HAP-1 (cell line): Measurements from ENCODE around the gene KCNMA1.
"Not testable (repeated sequence)": the region's sequence is repeated elsewhere in the genome, so short reads cannot be mapped to it uniquely, and the experiment has no call there.

Source experiments
- DNase-seq, 2 experiments: peaks; one replicate each; pipeline ENCODE4 v3.0.0-alpha.2; 2016 to 2020; ENCODE audit warnings: low spot score in 2 of 2
- H3K27me3 ChIP-seq: fragments of 250-450 bp; sonication (Bioruptor Pico); 2 replicates; pipeline ENCODE4 v1.5.1; 2020; ENCODE audit warnings: low read depth, mild to moderate bottlenecking, moderate library complexity
- H3K36me3 ChIP-seq: fragments of 250-450 bp; sonication (Bioruptor Pico); replicated peaks from 2 replicates; pipeline ENCODE4 v1.5.1; 2020; ENCODE audit warnings: mild to moderate bottlenecking
- H3K4me1 ChIP-seq: fragments of 250-450 bp; sonication (Bioruptor Pico); 2 replicates; pipeline ENCODE4 v1.5.1; 2020; ENCODE audit warnings: mild to moderate bottlenecking
- H3K4me3 ChIP-seq: fragments of 250-450 bp; sonication (Bioruptor Pico); 2 replicates; pipeline ENCODE4 v1.5.1; 2020; ENCODE audit warnings: mild to moderate bottlenecking, moderate library complexity
- H3K9me3 ChIP-seq: fragments of 250-450 bp; sonication (Bioruptor Pico); 2 replicates; pipeline ENCODE4 v1.5.1; 2020; ENCODE audit warnings: mild to moderate bottlenecking, moderate library complexity
- in situ Hi-C: fragments of 300-500 bp; cut with MboI; formaldehyde crosslinking; loops from 3 replicates; pipeline ENCODE4 v1.14.3; 2020; ENCODE audit warnings: low sequenced_read_pairs, inconsistent platforms, mixed read lengths

The KCNMA1 gene

GRCh38 chr10:77397103-77397502 lies 240.5 kb downstream of the KCNMA1 start:
- no peaks in the 10 kb centered on the region for H3K27me3 ChIP-seq
- no peaks in the 10 kb centered on the region for H3K4me1 ChIP-seq
- in situ Hi-C loops, result no loop called here
- no peak for DNase-seq
- H3K9me3 ChIP-seq, result no peaks in the 10 kb centered on the region
- no peaks in the 10 kb centered on the region for H3K36me3 ChIP-seq
- no peak overlapping the region for H3K4me3 ChIP-seq

GRCh38 chr10:77396290-77396689 lies 241.3 kb downstream of the KCNMA1 start:
- in situ Hi-C loops, result no loop called here
- no peak for DNase-seq
- no peak overlapping the region for H3K4me3 ChIP-seq
- H3K9me3 ChIP-seq, result no peaks in the 10 kb centered on the region
- no peaks in the 10 kb centered on the region for H3K4me1 ChIP-seq
- H3K36me3 ChIP-seq, result no peaks in the 10 kb centered on the region
- no peaks in the 10 kb centered on the region for H3K27me3 ChIP-seq

GRCh38 chr10:77393821-77394501 lies 243.6 kb downstream of the KCNMA1 start:
- Histone ChIP-seq H3K27me3 (no peaks in the 10 kb centered on the region), H3K4me3 (no peak overlapping the region), H3K36me3 (no peaks in the 10 kb centered on the region), H3K9me3 (no peaks in the 10 kb centered on the region), H3K4me1 (no peaks in the 10 kb centered on the region)
- DNase-seq, result no peak
- in situ Hi-C loops, result loop anchor here (5.0 kb wide), 1 partner anchor 248 kb away; no protein-coding TSS in a partner anchor

GRCh38 chr10:77393411-77393810 lies 244.2 kb downstream of the KCNMA1 start:
- Histone ChIP-seq H3K4me3 (no peak overlapping the region), H3K4me1 (no peaks in the 10 kb centered on the region), H3K36me3 (no peaks in the 10 kb centered on the region), H3K27me3 (no peaks in the 10 kb centered on the region), H3K9me3 (no peaks in the 10 kb centered on the region)
- DNase-seq, result no peak
- in situ Hi-C loops, result loop anchor here (5.0 kb wide), 1 partner anchor 249 kb away; no protein-coding TSS in a partner anchor

- no peak for DNase-seq
- 0 out of 2 replicates have a peak, but pooled peaks cover 2% of the 10 kb centered on the region for H3K27me3 ChIP-seq
- no peaks in the 10 kb centered on the region for H3K9me3 ChIP-seq
- no peak overlapping the region for H3K4me3 ChIP-seq
- in situ Hi-C loops, result loop anchor here (5.0 kb wide), 1 partner anchor 249 kb away; no protein-coding TSS in a partner anchor
- H3K36me3 ChIP-seq, result no peaks in the 10 kb centered on the region
- H3K4me1 ChIP-seq, result no peaks in the 10 kb centered on the region
Measured at GRCh38 chr10:77392851-77393250, 244.8 kb downstream of the KCNMA1 start.

GRCh38 chr10:77392236-77392721 lies 245.3 kb downstream of the KCNMA1 start:
- Histone ChIP-seq H3K27me3 (0 out of 2 replicates have a peak, but pooled peaks cover 2% of the 10 kb centered on the region), H3K4me1 (no peaks in the 10 kb centered on the region), H3K9me3 (no peaks in the 10 kb centered on the region), H3K36me3 (no peaks in the 10 kb centered on the region), H3K4me3 (no peak overlapping the region)
- no peak for DNase-seq
- in situ Hi-C loops, result loop anchor here (5.0 kb wide), 1 partner anchor 250 kb away; no protein-coding TSS in a partner anchor

GRCh38 chr10:77391605-77392235 lies 245.9 kb downstream of the KCNMA1 start:
- in situ Hi-C loops, result loop anchor here (5.0 kb wide), 1 partner anchor 251 kb away; no protein-coding TSS in a partner anchor
- peak; percentile 42 to 83 for DNase-seq

GRCh38 chr10:77390481-77390891 lies 247.1 kb downstream of the KCNMA1 start:
- no peaks in the 10 kb centered on the region for H3K4me1 ChIP-seq
- in situ Hi-C loops, result loop anchor here (5.0 kb wide), 1 partner anchor 252 kb away; no protein-coding TSS in a partner anchor
- no peaks in the 10 kb centered on the region for H3K36me3 ChIP-seq
- H3K9me3 ChIP-seq, result no peaks in the 10 kb centered on the region
- 0 out of 2 replicates have a peak, but pooled peaks cover 2% of the 10 kb centered on the region for H3K27me3 ChIP-seq
- no peak for DNase-seq
- no peak overlapping the region for H3K4me3 ChIP-seq

More at GRCh38 chr10:77391605-77392235, 245.9 kb downstream of the KCNMA1 start:
- H3K36me3 ChIP-seq, result no peaks in the 10 kb centered on the region
- no peaks in the 10 kb centered on the region for H3K4me1 ChIP-seq
- no peak overlapping the region for H3K4me3 ChIP-seq
- H3K27me3 ChIP-seq, result 0 out of 2 replicates have a peak, but pooled peaks cover 2% of the 10 kb centered on the region
- no peaks in the 10 kb centered on the region for H3K9me3 ChIP-seq

GRCh38 chr10:77388571-77389100 lies 249.0 kb downstream of the KCNMA1 start:
- no peak for DNase-seq
- Histone ChIP-seq H3K4me1 (no peaks in the 10 kb centered on the region), H3K36me3 (no peaks in the 10 kb centered on the region), H3K9me3 (no peaks in the 10 kb centered on the region), H3K27me3 (0 out of 2 replicates have a peak, but pooled peaks cover 2% of the 10 kb centered on the region), H3K4me3 (no peak overlapping the region)
- in situ Hi-C loops, result no loop called here

GRCh38 chr10:77387701-77388100 lies 249.9 kb downstream of the KCNMA1 start:
- DNase-seq, H3K4me1 ChIP-seq, H3K9me3 ChIP-seq, in situ Hi-C loops, H3K4me3 ChIP-seq, H3K27me3 ChIP-seq, H3K36me3 ChIP-seq: not testable (repeated sequence)

- no peaks in the 10 kb centered on the region for H3K36me3 ChIP-seq
- DNase-seq, result no peak
- in situ Hi-C loops, result no loop called here
Measured at GRCh38 chr10:77387247-77387646, 250.4 kb downstream of the KCNMA1 start.

GRCh38 chr10:77386838-77387237 lies 250.8 kb downstream of the KCNMA1 start:
- H3K36me3 ChIP-seq, result no peaks in the 10 kb centered on the region
- no peaks in the 10 kb centered on the region for H3K4me1 ChIP-seq
- DNase-seq, result no peak
- 0 out of 2 replicates have a peak, but pooled peaks cover 2% of the 10 kb centered on the region for H3K27me3 ChIP-seq
- in situ Hi-C loops, result no loop called here
- no peak overlapping the region for H3K4me3 ChIP-seq
- H3K9me3 ChIP-seq, result no peaks in the 10 kb centered on the region

More at GRCh38 chr10:77387247-77387646, 250.4 kb downstream of the KCNMA1 start:
- Histone ChIP-seq H3K27me3 (0 out of 2 replicates have a peak, but pooled peaks cover 2% of the 10 kb centered on the region), H3K4me3 (no peak overlapping the region), H3K9me3 (no peaks in the 10 kb centered on the region), H3K4me1 (no peaks in the 10 kb centered on the region)

GRCh38 chr10:77386365-77386764 lies 251.2 kb downstream of the KCNMA1 start:
- Histone ChIP-seq H3K36me3 (no peaks in the 10 kb centered on the region), H3K9me3 (no peaks in the 10 kb centered on the region), H3K4me1 (no peaks in the 10 kb centered on the region), H3K27me3 (0 out of 2 replicates have a peak, but pooled peaks cover 2% of the 10 kb centered on the region), H3K4me3 (no peak overlapping the region)
- no peak for DNase-seq
- in situ Hi-C loops, result no loop called here
